Amygdala (tissue), 56 donors: ENCODE results near the gene VRTN.

ENCODE experiments used
- DNase-seq, 56 donors: peaks; one replicate each; lab custom pipeline; 2025; lab: John Stamatoyannopoulos, UW

The VRTN gene

GRCh38 chr14:74391479-74391878 lies 43.2 kb downstream of the VRTN start:
- DNase-seq = no peak

GRCh38 chr14:74392616-74393570 lies 44.6 kb downstream of the VRTN start:
- DNase-seq = no peak

- no peak for DNase-seq
Measured at GRCh38 chr14:74394549-74394948, 46.3 kb downstream of the VRTN start.

GRCh38 chr14:74395094-74395493 lies 46.8 kb downstream of the VRTN start:
- no peak for DNase-seq

GRCh38 chr14:74400031-74400685 lies 51.9 kb downstream of the VRTN start:
- DNase-seq = no peak

GRCh38 chr14:74400919-74401503 lies 52.7 kb downstream of the VRTN start:
- no peak for DNase-seq

GRCh38 chr14:74401504-74402241 lies 53.4 kb downstream of the VRTN start:
- peak in 10 of 56 donors; percentile 1 to 47 (median 21) for DNase-seq

- no peak for DNase-seq
Measured at GRCh38 chr14:74402401-74403251, 54.4 kb downstream of the VRTN start.

GRCh38 chr14:74403619-74404417 lies 55.5 kb downstream of the VRTN start:
- DNase-seq = no peak

GRCh38 chr14:74404435-74404834 lies 56.2 kb downstream of the VRTN start:
- DNase-seq = no peak

GRCh38 chr14:74405663-74406062 lies 57.4 kb downstream of the VRTN start:
- DNase-seq = no peak

- DNase-seq = no peak
Measured at GRCh38 chr14:74407021-74407800, 58.9 kb downstream of the VRTN start.

GRCh38 chr14:74407801-74408154 lies 59.5 kb downstream of the VRTN start:
- DNase-seq = no peak

- DNase-seq = no peak
Measured at GRCh38 chr14:74408870-74409269, 60.6 kb downstream of the VRTN start.

- no peak for DNase-seq
Measured at GRCh38 chr14:74409441-74409840, 61.2 kb downstream of the VRTN start.
